WTC11 (cell line): Measurements from ENCODE around the gene PRPH. TPM values are rescaled to one million over a fixed set of nuclear protein-coding genes. Genes with fewer than 3 reads are reported as not detected.
"Not testable (repeated sequence)": the region's sequence is repeated elsewhere in the genome, so short reads cannot be mapped to it uniquely, and the experiment has no call there.

ENCODE experiments used
- ATAC-seq: fragments of 200-7000 bp; cut with Tn5 transposase; 2 replicates; pipeline ENCODE4 v1.10.0; 2021; ENCODE audit warnings: mild to moderate bottlenecking, moderate library complexity
- CTCF ChIA-PET: fragments of 300-600 bp; sonication (Branson Sonifier 250); formaldehyde crosslinking; loops from one replicate; lab custom pipeline; 2021; ENCODE audit warnings: antibody characterized with exemption; lab: Charles Lee
- POLR2A ChIA-PET: fragments of 350-600 bp; sonication (Branson Sonifier 250); formaldehyde crosslinking; loops from one replicate; lab custom pipeline; 2021; ENCODE audit warnings: antibody characterized with exemption; lab: Charles Lee
- DNase-seq: peaks from one replicate; pipeline ENCODE4 v3.0.0; 2021; ENCODE audit warnings: low spot score
- H3K27ac Mint-ChIP-seq: 2 replicates; pipeline ENCODE4 v1.8.0; 2021; ENCODE audit warnings: mixed read lengths
- H3K27me3 Mint-ChIP-seq: 2 replicates; pipeline ENCODE4 v1.8.0; 2021; ENCODE audit warnings: low read depth, mild to moderate bottlenecking, moderate library complexity, mixed read lengths
- H3K36me3 Mint-ChIP-seq: 2 replicates; pipeline ENCODE4 v1.8.0; 2021; ENCODE audit warnings: mixed read lengths
- H3K4me1 Mint-ChIP-seq: 2 replicates; pipeline ENCODE4 v1.8.0; 2022; ENCODE audit warnings: mixed read lengths
- H3K4me3 Mint-ChIP-seq: 2 replicates; pipeline ENCODE4 v1.8.0; 2021; ENCODE audit warnings: mild to moderate bottlenecking, moderate library complexity, mixed read lengths
- H3K9me3 Mint-ChIP-seq: 2 replicates; pipeline ENCODE4 v1.8.0; 2021; ENCODE audit warnings: mixed read lengths
- GTF2I ChIP-seq: fragments of 250-450 bp; sonication (Bioruptor Pico); conservative IDR thresholded peaks from 2 replicates; pipeline ENCODE4 v1.4.0; 2021; ENCODE audit warnings: mild to moderate bottlenecking
- HMGA2 ChIP-seq: fragments of 250-450 bp; sonication (Bioruptor Pico); IDR thresholded peaks from 2 replicates; pipeline ENCODE4 v1.4.0; 2021; ENCODE audit warnings: mild to moderate bottlenecking, moderate library complexity
- SP1 ChIP-seq: sonication (generic); formaldehyde crosslinking; conservative IDR thresholded peaks from 2 replicates; pipeline ENCODE4 v1.8.1; 2022; ENCODE audit warnings: missing genetic modification reagents
- ZMAT4 ChIP-seq: fragments of 250-450 bp; sonication (Bioruptor Pico); IDR thresholded peaks from 2 replicates; pipeline ENCODE4 v1.9.0; 2021; ENCODE audit warnings: mild to moderate bottlenecking
- ZNF232 ChIP-seq: sonication (generic); formaldehyde crosslinking; IDR thresholded peaks from 2 replicates; pipeline ENCODE4 v1.8.0; 2022; ENCODE audit warnings: mild to moderate bottlenecking, missing genetic modification reagents
- ZNF416 ChIP-seq: fragments of 250-450 bp; sonication (Bioruptor Pico); IDR thresholded peaks from 2 replicates; pipeline ENCODE4 v1.9.0; 2021; ENCODE audit warnings: mild to moderate bottlenecking, inconsistent platforms
- ZNF423 ChIP-seq: fragments of 250-450 bp; sonication (Bioruptor Pico); IDR thresholded peaks from 2 replicates; pipeline ENCODE4 v2.1.2; 2022; ENCODE audit warnings: mild to moderate bottlenecking, moderate library complexity
- ZSCAN18 ChIP-seq: fragments of 250-450 bp; sonication (Bioruptor Pico); IDR thresholded peaks from 2 replicates; pipeline ENCODE4 v2.1.2; 2022; ENCODE audit warnings: mild to moderate bottlenecking, moderate library complexity
- total RNA-seq: library from RNA; stranded (reverse); gene quantifications from 3 replicates; pipeline ENCODE4 v1.2.3, GENCODE V29; 2021
- TF ChIP-seq, protein P1 (sequence below): sonication (generic); formaldehyde crosslinking; IDR thresholded peaks from 2 replicates; pipeline ENCODE4 v1.8.0; 2023; ENCODE audit warnings: missing genetic modification reagents, mild to moderate bottlenecking, borderline replicate concordance
- TF ChIP-seq, protein P2 (sequence below): sonication (generic); formaldehyde crosslinking; IDR thresholded peaks from 2 replicates; pipeline ENCODE4 v1.8.1; 2023; ENCODE audit warnings: mild to moderate bottlenecking, missing genetic modification reagents

The PRPH gene
- total RNA-seq, 1 experiment from 2014 or later = 2.4 TPM

- Mint-ChIP-seq H3K4me3 (no peak overlapping the region), H3K9me3 (no peaks in the 10 kb centered on the region), H3K27me3 (peaks cover 45% of the 10 kb centered on the region), H3K36me3 (no peaks in the 10 kb centered on the region), H3K4me1 (no peaks in the 10 kb centered on the region)
- no peak for DNase-seq
- CTCF ChIA-PET = interaction anchor here (1.0 to 1.2 kb wide), 2 partner anchors 22 to 40 kb away, joined by 3 read pairs; no protein-coding TSS in a partner anchor
- no peak for TF ChIP-seq ZNF423 (CRISPR knock-in tag)
- TF ChIP-seq, all 79 proteins: peak for 0
- POLR2A ChIA-PET = no interaction called here
- H3K27ac Mint-ChIP-seq = no peak overlapping the region
- ATAC-seq = no peak
Measured at GRCh38 chr12:49309386-49309785, 14.4 kb downstream of the PRPH start.

- DNase-seq, POLR2A ChIA-PET, ATAC-seq, H3K4me3 Mint-ChIP-seq, H3K36me3 Mint-ChIP-seq, H3K4me1 Mint-ChIP-seq, H3K9me3 Mint-ChIP-seq, H3K27ac Mint-ChIP-seq: not testable (repeated sequence)
- CTCF ChIA-PET = interaction anchor here (1.2 kb wide), 1 partner anchor 35 kb away, joined by 3 read pairs; no protein-coding TSS in a partner anchor
- peaks cover 39% of the 10 kb centered on the region for H3K27me3 Mint-ChIP-seq
Measured at GRCh38 chr12:49310451-49311000, 15.6 kb downstream of the PRPH start.

GRCh38 chr12:49314811-49315210 is 19.9 kb downstream of the PRPH start:
- no peak overlapping the region for H3K27ac Mint-ChIP-seq
- peaks cover 25% of the 10 kb centered on the region for H3K27me3 Mint-ChIP-seq
- CTCF ChIA-PET = interaction anchor here (1.5 kb wide), 1 partner anchor 17 kb away, joined by 4 read pairs; no protein-coding TSS in a partner anchor
- no peak for DNase-seq
- H3K4me3 Mint-ChIP-seq = no peak overlapping the region
- no peaks in the 10 kb centered on the region for H3K4me1 Mint-ChIP-seq
- no peak for ATAC-seq
- H3K9me3 Mint-ChIP-seq = no peaks in the 10 kb centered on the region
- TF ChIP-seq, protein P1, sequence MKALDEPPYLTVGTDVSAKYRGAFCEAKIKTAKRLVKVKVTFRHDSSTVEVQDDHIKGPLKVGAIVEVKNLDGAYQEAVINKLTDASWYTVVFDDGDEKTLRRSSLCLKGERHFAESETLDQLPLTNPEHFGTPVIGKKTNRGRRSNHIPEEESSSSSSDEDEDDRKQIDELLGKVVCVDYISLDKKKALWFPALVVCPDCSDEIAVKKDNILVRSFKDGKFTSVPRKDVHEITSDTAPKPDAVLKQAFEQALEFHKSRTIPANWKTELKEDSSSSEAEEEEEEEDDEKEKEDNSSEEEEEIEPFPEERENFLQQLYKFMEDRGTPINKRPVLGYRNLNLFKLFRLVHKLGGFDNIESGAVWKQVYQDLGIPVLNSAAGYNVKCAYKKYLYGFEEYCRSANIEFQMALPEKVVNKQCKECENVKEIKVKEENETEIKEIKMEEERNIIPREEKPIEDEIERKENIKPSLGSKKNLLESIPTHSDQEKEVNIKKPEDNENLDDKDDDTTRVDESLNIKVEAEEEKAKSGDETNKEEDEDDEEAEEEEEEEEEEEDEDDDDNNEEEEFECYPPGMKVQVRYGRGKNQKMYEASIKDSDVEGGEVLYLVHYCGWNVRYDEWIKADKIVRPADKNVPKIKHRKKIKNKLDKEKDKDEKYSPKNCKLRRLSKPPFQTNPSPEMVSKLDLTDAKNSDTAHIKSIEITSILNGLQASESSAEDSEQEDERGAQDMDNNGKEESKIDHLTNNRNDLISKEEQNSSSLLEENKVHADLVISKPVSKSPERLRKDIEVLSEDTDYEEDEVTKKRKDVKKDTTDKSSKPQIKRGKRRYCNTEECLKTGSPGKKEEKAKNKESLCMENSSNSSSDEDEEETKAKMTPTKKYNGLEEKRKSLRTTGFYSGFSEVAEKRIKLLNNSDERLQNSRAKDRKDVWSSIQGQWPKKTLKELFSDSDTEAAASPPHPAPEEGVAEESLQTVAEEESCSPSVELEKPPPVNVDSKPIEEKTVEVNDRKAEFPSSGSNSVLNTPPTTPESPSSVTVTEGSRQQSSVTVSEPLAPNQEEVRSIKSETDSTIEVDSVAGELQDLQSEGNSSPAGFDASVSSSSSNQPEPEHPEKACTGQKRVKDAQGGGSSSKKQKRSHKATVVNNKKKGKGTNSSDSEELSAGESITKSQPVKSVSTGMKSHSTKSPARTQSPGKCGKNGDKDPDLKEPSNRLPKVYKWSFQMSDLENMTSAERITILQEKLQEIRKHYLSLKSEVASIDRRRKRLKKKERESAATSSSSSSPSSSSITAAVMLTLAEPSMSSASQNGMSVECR (CRISPR knock-in tag) = no peak
- TF ChIP-seq, all 79 proteins: peak for 0
- POLR2A ChIA-PET = no interaction called here
- H3K36me3 Mint-ChIP-seq = no peaks in the 10 kb centered on the region

- DNase-seq, H3K4me1 Mint-ChIP-seq, POLR2A ChIA-PET, H3K27ac Mint-ChIP-seq, ATAC-seq, H3K4me3 Mint-ChIP-seq, H3K36me3 Mint-ChIP-seq, H3K9me3 Mint-ChIP-seq: not testable (repeated sequence)
- CTCF ChIA-PET = interaction anchor here (1.4 to 1.8 kb wide), 2 partner anchors 25 to 31 kb away, joined by 5 to 11 read pairs; no protein-coding TSS in a partner anchor
- H3K27me3 Mint-ChIP-seq = peaks cover 24% of the 10 kb centered on the region
- TF ChIP-seq HMGA2 (CRISPR knock-in tag) = 0 out of 2 replicates have a peak, but pooled peaks have one; percentile 7
Measured at GRCh38 chr12:49317118-49317517, 22.2 kb downstream of the PRPH start.

GRCh38 chr12:49320411-49321103 is 25.6 kb downstream of the PRPH start:
- H3K4me3 Mint-ChIP-seq, H3K27ac Mint-ChIP-seq, H3K36me3 Mint-ChIP-seq, DNase-seq, H3K9me3 Mint-ChIP-seq, ATAC-seq, POLR2A ChIA-PET: not testable (repeated sequence)
- CTCF ChIA-PET = interaction anchor here (2.8 to 4.8 kb wide), 3 partner anchors 12 to 26 kb away, joined by 54 to 77 read pairs (median 73); partner anchors contain the start of genes DNAJC22 and PRPH
- Mint-ChIP-seq H3K27me3 (peaks cover 15% of the 10 kb centered on the region), H3K4me1 (peaks cover 15% of the 10 kb centered on the region)

- Mint-ChIP-seq H3K27me3 (peaks cover 15% of the 10 kb centered on the region), H3K27ac (peak overlapping the region; percentile 91), H3K4me1 (peaks cover 15% of the 10 kb centered on the region), H3K36me3 (peaks cover 12% of the 10 kb centered on the region)
- ATAC-seq (no peak), DNase-seq (no peak)
- ChIA-PET CTCF (interaction anchor here (0.5 to 4.8 kb wide), 19 partner anchors 9 to 645 kb away, joined by 3 to 77 read pairs (median 5); partner anchors contain the start of genes C1QL4, DNAJC22 and PRPH), POLR2A (interaction anchor here (1.0 to 2.0 kb wide), 6 partner anchors 10 to 84 kb away, joined by 3 to 19 read pairs (median 7); partner anchors contain the start of gene SPATS2)
- TF ChIP-seq SP1 = no peak
- TF ChIP-seq ZSCAN18 (CRISPR knock-in tag) = no peak
- TF ChIP-seq ZNF416 (CRISPR knock-in tag) = no peak
- no peak for TF ChIP-seq ZMAT4
- TF ChIP-seq, protein P2, sequence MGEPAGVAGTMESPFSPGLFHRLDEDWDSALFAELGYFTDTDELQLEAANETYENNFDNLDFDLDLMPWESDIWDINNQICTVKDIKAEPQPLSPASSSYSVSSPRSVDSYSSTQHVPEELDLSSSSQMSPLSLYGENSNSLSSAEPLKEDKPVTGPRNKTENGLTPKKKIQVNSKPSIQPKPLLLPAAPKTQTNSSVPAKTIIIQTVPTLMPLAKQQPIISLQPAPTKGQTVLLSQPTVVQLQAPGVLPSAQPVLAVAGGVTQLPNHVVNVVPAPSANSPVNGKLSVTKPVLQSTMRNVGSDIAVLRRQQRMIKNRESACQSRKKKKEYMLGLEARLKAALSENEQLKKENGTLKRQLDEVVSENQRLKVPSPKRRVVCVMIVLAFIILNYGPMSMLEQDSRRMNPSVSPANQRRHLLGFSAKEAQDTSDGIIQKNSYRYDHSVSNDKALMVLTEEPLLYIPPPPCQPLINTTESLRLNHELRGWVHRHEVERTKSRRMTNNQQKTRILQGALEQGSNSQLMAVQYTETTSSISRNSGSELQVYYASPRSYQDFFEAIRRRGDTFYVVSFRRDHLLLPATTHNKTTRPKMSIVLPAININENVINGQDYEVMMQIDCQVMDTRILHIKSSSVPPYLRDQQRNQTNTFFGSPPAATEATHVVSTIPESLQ (CRISPR knock-in tag) = no peak
- TF ChIP-seq GTF2I (CRISPR knock-in tag) = peak; percentile 65; the same call in 1 of the 2 replicates
- TF ChIP-seq ZNF232 (CRISPR knock-in tag) = no peak
- TF ChIP-seq, all 79 proteins: peak for 1
- no peaks in the 10 kb centered on the region for H3K9me3 Mint-ChIP-seq
- peak overlapping the region; percentile 99 for H3K4me3 Mint-ChIP-seq
Measured at GRCh38 chr12:49322367-49322707, 27.4 kb downstream of the PRPH start.
